Progenitor cell of endocrine pancreas (in vitro differentiated cells): ENCODE data around the gene PTPN12. TPM values are rescaled to one million over a fixed set of nuclear protein-coding genes. Genes with fewer than 3 reads are reported as not detected.
"Not testable (repeated sequence)": the region's sequence is repeated elsewhere in the genome, so short reads cannot be mapped to it uniquely, and the experiment has no call there.

Source experiments
- DNase-seq: peaks from one replicate; pipeline ENCODE4 v3.0.0; 2021; ENCODE audit warnings: low spot score; ENCODE audit not compliant: unreplicated experiment
- H3K27ac Mint-ChIP-seq: 2 replicates; pipeline ENCODE4 v1.8.0; 2021; ENCODE audit warnings: mild to moderate bottlenecking, moderate library complexity, mixed read lengths
- H3K27me3 Mint-ChIP-seq: 2 replicates; pipeline ENCODE4 v1.8.0; 2021; ENCODE audit warnings: mixed read lengths
- H3K36me3 Mint-ChIP-seq: 2 replicates; pipeline ENCODE4 v1.8.0; 2022; ENCODE audit warnings: mixed read lengths; ENCODE audit not compliant: insufficient read depth
- H3K4me1 Mint-ChIP-seq: 2 replicates; pipeline ENCODE4 v1.8.0; 2021; ENCODE audit warnings: low read depth, mixed read lengths
- H3K4me3 Mint-ChIP-seq: 2 replicates; pipeline ENCODE4 v1.8.0; 2021; ENCODE audit warnings: low read depth, mild to moderate bottlenecking, moderate library complexity, mixed read lengths
- H3K9me3 Mint-ChIP-seq: 2 replicates; pipeline ENCODE4 v1.8.0; 2021; ENCODE audit warnings: low read depth, mixed read lengths
- total RNA-seq: library from RNA; stranded (reverse); gene quantifications from 2 replicates; pipeline ENCODE4 v1.2.1, GENCODE V29; 2021
- TF ChIP-seq, protein P1 (sequence below): fragments of 200-600 bp; sonication (generic); IDR thresholded peaks from one replicate; pipeline ENCODE4 v1.5.0; 2021; ENCODE audit warnings: antibody characterized with exemption, mild to moderate bottlenecking; ENCODE audit not compliant: unreplicated experiment

Gene PTPN12
- total RNA-seq, 1 donor from 2014 or later, result 140 TPM

DNA sequence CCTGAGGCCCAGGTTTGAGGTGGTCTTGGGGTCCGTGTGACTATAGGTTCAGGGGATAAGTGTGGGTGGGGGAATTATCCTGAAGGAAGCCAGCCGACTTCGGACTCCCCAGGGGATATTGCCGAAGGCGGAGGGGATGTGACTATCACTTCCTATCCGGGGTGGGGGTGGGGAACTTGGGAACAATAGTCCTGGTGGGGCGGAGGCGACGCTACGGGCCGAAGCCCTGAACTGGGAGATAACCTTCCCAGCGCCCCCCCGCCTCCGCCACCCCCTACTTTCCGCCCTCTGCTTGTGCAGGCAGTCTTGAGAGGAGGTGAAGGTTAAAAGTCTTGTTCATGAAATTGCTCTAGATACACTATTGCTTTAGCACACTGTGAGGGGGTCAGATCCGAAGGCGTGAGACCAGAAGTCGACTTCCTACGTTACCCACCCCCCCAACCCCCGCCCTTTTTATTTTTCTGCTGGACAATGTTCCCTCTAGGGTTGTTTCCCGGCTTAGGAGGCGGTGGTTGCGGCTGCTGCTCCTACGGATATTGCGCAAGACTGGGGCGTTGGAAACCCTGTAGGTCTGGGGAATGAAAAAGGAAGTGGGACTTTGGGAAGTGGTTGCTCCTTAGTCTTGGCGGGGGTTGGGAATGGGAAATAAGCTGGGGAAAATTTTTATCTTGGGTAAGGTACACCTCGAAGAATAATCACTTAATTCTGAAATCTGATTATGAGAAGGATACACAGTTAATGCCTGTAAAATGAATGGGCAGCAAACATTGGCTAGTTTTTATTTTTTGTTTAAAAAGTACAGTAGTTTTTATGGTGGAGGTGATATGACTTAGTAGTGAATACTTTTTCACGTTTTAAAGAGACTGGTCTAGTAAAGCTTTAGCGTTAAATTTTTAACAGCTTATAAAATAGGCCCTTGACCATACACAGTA is 1.5 kb downstream of the PTPN12 start:
- H3K9me3 Mint-ChIP-seq, result no peaks in the 10 kb centered on the region
- peaks cover 40% of the 10 kb centered on the region for H3K4me1 Mint-ChIP-seq
- DNase-seq, result peak; percentile 18

DNA sequence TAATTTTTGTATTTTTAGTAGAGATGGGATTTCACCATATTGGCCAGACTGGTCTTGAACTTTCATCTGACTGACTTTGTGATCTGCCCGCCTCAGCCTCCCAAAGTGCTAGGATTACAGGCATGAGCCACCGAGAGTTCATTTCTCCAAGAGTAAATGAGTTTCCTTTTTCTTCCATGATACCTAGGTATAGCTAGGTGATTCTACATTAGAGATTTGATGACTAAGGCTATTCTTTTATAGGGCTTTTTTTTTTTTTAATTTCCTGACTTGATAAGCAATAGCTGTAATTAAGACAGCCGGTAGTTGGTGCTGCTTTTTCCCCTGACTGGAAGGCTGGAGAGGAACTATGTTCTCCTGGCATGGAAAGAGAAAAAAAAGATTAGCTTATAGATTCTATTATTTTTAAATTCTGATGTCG is 3.3 kb downstream of the PTPN12 start:
- Mint-ChIP-seq H3K27me3 (no peaks in the 10 kb centered on the region), H3K9me3 (no peaks in the 10 kb centered on the region), H3K4me3 (peak overlapping the region; percentile 70), H3K4me1 (peaks cover 41% of the 10 kb centered on the region), H3K36me3 (peaks cover 4% of the 10 kb centered on the region), H3K27ac (peak overlapping the region; percentile 42)
- TF ChIP-seq, protein P1, sequence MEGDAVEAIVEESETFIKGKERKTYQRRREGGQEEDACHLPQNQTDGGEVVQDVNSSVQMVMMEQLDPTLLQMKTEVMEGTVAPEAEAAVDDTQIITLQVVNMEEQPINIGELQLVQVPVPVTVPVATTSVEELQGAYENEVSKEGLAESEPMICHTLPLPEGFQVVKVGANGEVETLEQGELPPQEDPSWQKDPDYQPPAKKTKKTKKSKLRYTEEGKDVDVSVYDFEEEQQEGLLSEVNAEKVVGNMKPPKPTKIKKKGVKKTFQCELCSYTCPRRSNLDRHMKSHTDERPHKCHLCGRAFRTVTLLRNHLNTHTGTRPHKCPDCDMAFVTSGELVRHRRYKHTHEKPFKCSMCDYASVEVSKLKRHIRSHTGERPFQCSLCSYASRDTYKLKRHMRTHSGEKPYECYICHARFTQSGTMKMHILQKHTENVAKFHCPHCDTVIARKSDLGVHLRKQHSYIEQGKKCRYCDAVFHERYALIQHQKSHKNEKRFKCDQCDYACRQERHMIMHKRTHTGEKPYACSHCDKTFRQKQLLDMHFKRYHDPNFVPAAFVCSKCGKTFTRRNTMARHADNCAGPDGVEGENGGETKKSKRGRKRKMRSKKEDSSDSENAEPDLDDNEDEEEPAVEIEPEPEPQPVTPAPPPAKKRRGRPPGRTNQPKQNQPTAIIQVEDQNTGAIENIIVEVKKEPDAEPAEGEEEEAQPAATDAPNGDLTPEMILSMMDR, result no peak
- no peak for DNase-seq

More for the DNA sequence above, 1.5 kb downstream of the PTPN12 start:
- Mint-ChIP-seq H3K27me3 (no peaks in the 10 kb centered on the region), H3K27ac (peak overlapping the region; percentile 99), H3K36me3 (peaks cover 4% of the 10 kb centered on the region), H3K4me3 (peak overlapping the region; percentile 96)
- TF ChIP-seq, protein P1, result no peak

GRCh38 chr7:77540993-77541392 is 3.9 kb downstream of the PTPN12 start:
- Mint-ChIP-seq H3K4me3 (peak overlapping the region; percentile 37), H3K4me1 (peaks cover 40% of the 10 kb centered on the region)
- H3K27me3 Mint-ChIP-seq, H3K9me3 Mint-ChIP-seq, DNase-seq, H3K36me3 Mint-ChIP-seq, H3K27ac Mint-ChIP-seq: not testable (repeated sequence)

DNA sequence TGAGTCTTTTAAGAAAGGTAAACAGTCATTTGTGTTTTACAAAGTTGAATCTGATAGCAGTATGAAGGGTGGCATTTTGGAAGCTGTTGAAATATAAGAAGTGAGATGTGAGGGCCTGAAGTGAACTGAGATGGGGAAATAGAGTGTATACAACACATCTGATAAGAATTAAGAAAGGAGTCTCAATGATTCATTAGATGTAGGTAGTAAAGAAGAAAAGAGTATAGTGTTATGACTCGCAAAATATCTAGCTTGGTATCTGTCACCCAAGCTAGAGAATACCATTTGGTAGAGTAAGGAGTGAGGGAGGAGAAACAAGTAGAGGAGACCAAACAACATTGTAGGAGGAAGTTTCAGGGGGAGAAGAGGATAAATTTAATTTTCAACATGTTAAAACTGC is 5.3 kb downstream of the PTPN12 start:
- peaks cover 3% of the 10 kb centered on the region for H3K36me3 Mint-ChIP-seq
- H3K27ac Mint-ChIP-seq, result no peak overlapping the region
- no peaks in the 10 kb centered on the region for H3K27me3 Mint-ChIP-seq
- no peaks in the 10 kb centered on the region for H3K9me3 Mint-ChIP-seq
- H3K4me1 Mint-ChIP-seq, result peaks cover 43% of the 10 kb centered on the region
- no peak for DNase-seq
- TF ChIP-seq, protein P1, result no peak
- no peak overlapping the region for H3K4me3 Mint-ChIP-seq

- Mint-ChIP-seq H3K27me3 (no peaks in the 10 kb centered on the region), H3K4me3 (no peak overlapping the region)
Observed at GRCh38 chr7:77542895-77543294, 5.8 kb downstream of the PTPN12 start.

More at GRCh38 chr7:77542895-77543294, 5.8 kb downstream of the PTPN12 start:
- DNase-seq, result no peak
- TF ChIP-seq, protein P1, result no peak
- no peaks in the 10 kb centered on the region for H3K9me3 Mint-ChIP-seq
- peaks cover 3% of the 10 kb centered on the region for H3K36me3 Mint-ChIP-seq
- H3K27ac Mint-ChIP-seq, result peak overlapping the region; percentile 9
- H3K4me1 Mint-ChIP-seq, result peaks cover 48% of the 10 kb centered on the region
